H1 (cell line): Measurements from ENCODE around the gene RFXANK. TPM values are rescaled to one million over a fixed set of nuclear protein-coding genes. Genes with fewer than 3 reads are reported as not detected.

Experiments
- SP1 ChIP-seq: IDR thresholded peaks from 2 replicates; pipeline ENCODE4 v1.6.1; 2011; ENCODE audit warnings: low read depth, low read length
- TAF7 ChIP-seq: optimal IDR thresholded peaks from 2 replicates; pipeline ENCODE3; 2011; ENCODE audit warnings: low read depth, mild to moderate bottlenecking, inconsistent platforms, low read length, moderate library complexity, borderline replicate concordance
- polyA plus RNA-seq, 7 experiments: library from polyadenylated mRNA; depleted of rRNA in 3 of 7; stranded (reverse) in 5 of 7; unstranded in 2 of 7; fragments of >200 nt in 5 of 7; fragments of 200-250 nt in 2 of 7; gene quantifications; 1 replicate in 5 of 7; 2 replicates in 1 of 7; 4 replicates in 1 of 7; pipeline versions ENCODE4 v1.2.1 to v1.2.3, GENCODE V29; 2011 to 2013; ENCODE audit warnings: missing spikeins in 2 of 7, mixed read lengths in 2 of 7
- total RNA-seq: library from RNA; stranded (reverse); fragmentation: NEBNext Ultra II Directional; extraction: Animal tissue kit (Norgen Biotek cat#: 25700); gene quantifications from 2 replicates; pipeline ENCODE4 v1.2.1, GENCODE V29; 2021

Gene RFXANK
- total and polyA plus RNA-seq, 2 of the 8 experiments (the other 6 are each of a cell fraction or from before 2014, with no cell fraction given) = 72.9 to 87.5 TPM

GRCh38 chr19:19204181-19204580 is 12.1 kb downstream of the RFXANK start (continued):
- TF ChIP-seq SP1 = no peak
- no peak for TF ChIP-seq TAF7
